GM10266 (cell line): ENCODE data around the gene TMEM51.

Experiments used
- DNase-seq: peaks from one replicate; pipeline ENCODE4 v3.0.0; 2012; ENCODE audit errors: extremely low spot score
- TF ChIP-seq, protein P1 (sequence below): IDR thresholded peaks from 2 replicates; pipeline ENCODE4 v1.5.1; 2012; ENCODE audit warnings: mild to moderate bottlenecking, low read depth; ENCODE audit not compliant: control insufficient read depth, insufficient read depth; ENCODE audit errors: missing control alignments

TMEM51 gene

DNA sequence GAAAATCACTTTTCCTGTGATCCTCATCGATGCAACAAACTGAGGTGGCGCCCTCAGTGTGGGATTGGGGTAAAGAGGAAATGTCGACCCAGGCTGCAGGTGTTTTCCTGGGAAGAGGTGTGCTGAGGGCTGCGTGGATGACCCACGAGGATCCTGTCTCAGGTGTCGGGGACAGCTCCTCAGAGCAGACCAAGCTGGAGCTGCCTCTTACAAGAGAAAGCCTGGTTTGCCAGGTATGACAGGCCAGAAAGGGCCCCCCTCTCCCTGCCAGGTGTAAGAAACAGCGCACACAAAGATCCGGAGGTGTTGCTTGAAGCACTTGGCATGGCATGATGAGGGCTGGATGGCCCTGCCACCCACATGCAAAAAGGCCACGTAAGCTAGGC lies 106.1 kb downstream of the TMEM51 start:
- DNase-seq = no peak
- TF ChIP-seq, protein P1, sequence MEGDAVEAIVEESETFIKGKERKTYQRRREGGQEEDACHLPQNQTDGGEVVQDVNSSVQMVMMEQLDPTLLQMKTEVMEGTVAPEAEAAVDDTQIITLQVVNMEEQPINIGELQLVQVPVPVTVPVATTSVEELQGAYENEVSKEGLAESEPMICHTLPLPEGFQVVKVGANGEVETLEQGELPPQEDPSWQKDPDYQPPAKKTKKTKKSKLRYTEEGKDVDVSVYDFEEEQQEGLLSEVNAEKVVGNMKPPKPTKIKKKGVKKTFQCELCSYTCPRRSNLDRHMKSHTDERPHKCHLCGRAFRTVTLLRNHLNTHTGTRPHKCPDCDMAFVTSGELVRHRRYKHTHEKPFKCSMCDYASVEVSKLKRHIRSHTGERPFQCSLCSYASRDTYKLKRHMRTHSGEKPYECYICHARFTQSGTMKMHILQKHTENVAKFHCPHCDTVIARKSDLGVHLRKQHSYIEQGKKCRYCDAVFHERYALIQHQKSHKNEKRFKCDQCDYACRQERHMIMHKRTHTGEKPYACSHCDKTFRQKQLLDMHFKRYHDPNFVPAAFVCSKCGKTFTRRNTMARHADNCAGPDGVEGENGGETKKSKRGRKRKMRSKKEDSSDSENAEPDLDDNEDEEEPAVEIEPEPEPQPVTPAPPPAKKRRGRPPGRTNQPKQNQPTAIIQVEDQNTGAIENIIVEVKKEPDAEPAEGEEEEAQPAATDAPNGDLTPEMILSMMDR = no peak

DNA sequence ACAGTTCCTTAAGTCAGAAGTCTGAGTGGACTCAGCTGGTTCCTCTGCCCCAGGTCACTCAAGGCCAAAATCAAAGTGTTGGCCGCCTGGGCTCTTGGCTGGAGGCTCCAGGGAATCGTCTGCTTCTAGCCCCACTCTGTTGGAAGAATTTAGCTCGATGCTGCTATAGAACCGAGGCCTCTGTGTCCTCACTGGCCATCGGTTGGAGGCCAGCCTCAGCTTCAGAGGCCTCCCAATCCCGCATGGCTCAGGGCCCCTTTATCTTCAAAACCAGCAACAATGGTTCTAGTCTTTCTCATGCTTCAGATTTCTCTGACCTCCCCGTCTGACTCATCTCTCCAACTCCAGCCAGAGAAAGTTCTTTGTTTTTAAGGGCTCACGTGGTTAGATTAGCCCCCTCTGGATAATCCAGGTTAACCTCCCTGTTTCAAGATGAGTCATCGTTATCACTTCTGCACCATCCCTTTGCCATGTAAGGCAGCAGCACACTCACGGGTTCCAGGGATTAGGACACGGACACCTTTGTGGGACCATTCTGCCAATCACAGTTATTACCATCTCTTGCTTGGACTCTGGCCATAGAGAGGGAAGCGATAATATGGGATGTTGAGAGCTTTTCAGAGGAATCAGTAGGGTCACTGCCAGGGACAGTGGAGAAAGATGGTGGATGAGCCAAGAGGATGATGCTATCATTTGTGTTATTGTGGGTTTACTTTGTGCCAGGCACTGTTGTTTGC lies 107.0 kb downstream of the TMEM51 start:
- DNase-seq = no peak
- TF ChIP-seq, protein P1 = no peak

DNA sequence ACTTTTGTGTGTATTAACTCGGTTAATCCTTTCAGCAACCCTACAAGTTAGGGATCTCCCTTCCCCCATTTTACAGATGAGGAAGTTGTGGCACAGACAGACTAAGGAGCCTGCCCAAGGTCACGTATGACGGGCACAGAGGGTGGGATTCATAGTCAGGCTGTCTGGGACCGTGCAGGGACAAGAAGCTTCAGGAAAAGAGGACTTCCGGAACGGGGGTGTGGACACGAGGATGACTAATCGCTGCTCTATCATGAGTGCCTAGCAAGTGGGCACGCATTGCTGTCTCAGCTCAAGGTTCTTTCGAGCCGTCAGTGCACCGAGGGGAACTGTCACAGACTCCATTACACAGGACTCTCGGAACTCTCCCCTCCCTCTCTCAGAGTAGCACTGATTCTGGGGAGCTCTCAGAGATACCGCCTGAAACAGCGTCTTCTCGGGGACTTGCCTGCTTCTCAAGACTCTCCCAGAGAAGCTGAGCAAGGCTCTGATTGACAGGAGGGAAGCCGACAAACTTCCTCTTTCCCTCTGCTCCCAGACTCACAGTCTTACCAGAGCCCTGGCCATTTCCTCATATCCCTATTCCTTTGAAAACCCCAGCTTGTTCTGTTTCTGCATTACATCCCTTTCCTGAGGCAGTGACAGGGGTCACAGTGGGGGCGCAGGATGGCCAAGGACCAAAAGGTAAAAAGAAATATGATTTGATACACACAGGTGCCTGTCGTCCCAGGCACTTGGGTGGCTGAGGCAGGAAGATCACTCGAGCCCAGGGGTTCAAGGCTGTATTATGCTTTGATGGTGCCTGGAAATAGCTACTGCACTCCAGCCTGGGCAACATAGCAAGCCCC lies 107.8 kb downstream of the TMEM51 start:
- TF ChIP-seq, protein P1 = no peak
- DNase-seq = peak; percentile 33

DNA sequence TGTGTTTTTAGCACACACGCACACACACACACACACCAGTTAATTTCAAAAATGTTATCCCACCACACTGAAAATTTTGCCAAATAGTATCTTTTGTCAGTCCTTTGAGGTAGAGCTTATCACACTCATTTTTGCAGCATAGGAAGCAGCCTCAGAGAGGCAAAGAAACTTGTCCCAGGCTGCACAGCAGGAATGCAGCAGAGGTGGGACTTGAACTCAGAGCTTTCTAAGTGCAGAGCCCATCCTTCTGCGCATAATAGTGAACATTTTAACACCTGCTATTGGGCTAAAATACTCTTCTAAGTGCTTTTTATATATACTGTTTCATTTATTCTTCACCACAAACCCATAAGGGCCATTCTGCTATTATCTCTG lies 108.4 kb downstream of the TMEM51 start:
- TF ChIP-seq, protein P1 = no peak
- DNase-seq = no peak

DNA sequence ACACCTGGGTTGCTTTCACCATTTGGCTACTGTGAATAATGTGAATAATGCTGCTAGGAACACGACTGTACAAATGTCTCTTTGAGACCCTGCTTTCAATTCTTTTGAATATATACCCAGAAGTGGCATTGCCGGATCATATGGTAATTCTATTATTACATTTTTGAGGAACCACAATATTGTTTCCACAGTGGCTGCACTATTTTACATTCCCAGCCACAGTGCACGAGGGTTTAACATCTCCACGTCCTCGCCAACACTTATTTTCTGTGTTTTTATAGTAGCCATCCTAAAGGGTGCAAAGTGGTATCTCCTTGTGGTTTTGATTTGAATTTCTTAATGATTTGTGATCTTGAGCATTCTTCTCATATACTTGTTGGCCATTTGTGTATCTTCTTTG lies 109.2 kb downstream of the TMEM51 start:
- TF ChIP-seq, protein P1 = no peak
- no peak for DNase-seq

DNA sequence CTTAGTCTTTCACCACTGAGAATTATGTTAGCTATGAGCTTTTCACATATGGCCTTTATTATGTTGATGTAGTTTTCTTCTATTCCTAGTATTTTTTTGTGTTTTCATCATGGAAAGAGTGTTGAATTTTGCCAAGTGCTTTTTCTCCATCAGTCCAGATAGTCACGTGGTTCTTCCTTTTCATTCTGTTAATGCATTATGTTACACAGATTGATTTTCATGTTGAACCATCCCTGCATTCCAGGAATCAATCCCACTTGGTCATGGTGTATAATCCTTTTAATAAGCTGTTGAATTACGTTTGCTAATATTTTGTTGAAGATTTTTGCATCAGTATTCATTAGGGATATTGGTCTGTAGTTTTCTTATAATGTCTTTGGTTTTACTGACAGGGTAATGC lies 111.2 kb downstream of the TMEM51 start:
- no peak for DNase-seq
- TF ChIP-seq, protein P1 = no peak
